HepG2 (cell line): Measurements from ENCODE around the gene TRMT2A. TPM values are rescaled to one million over a fixed set of nuclear protein-coding genes. Genes with fewer than 3 reads are reported as not detected.

Source experiments
- ATAC-seq: fragments of 200-7000 bp; cut with Tn5 transposase; 3 replicates; pipeline ENCODE4 v1.9.1; 2020; ENCODE audit warnings: mild to moderate bottlenecking, moderate library complexity
- BruUV-seq: library from RNA; stranded (reverse); fragments of 400-500 nt; replicated peaks from 2 replicates; lab custom pipeline; 2021; lab: Mats Ljungman, UMichigan
- CTCF ChIA-PET: fragments of 300-600 bp; formaldehyde crosslinking; extraction: SDS; loops from one replicate; lab custom pipeline; 2021; ENCODE audit warnings: low total read pairs, inconsistent platforms, low intra/inter-chr PET ratio; lab: Yijun Ruan, JAX
- POLR2A ChIA-PET: fragments of 350-600 bp; sonication (Branson Sonifier 250); formaldehyde crosslinking; loops from one replicate; lab custom pipeline; 2020; ENCODE audit warnings: antibody characterized with exemption, inconsistent platforms; lab: Yijun Ruan, JAX
- DNase-seq: peaks from one replicate; pipeline ENCODE4 v3.0.0-alpha.2; 2015; ENCODE audit warnings: low spot score
- FAIRE-seq: peaks from 3 replicates; lab custom pipeline; 2011; peaks lifted over from hg19 to GRCh38; lab: Jason Lieb, UNC
- H2AFZ ChIP-seq: one replicate; pipeline ENCODE4 v1.6.1; 2011; ENCODE audit warnings: low read length, inconsistent platforms
- H3K27ac ChIP-seq: fragments of 300-600 bp; 3 replicates; pipeline ENCODE4 v1.8.0; 2011; ENCODE audit warnings: mixed run types, mild to moderate bottlenecking, mixed read lengths, low read length, inconsistent platforms; ENCODE audit not compliant: insufficient read depth; ENCODE audit errors: extremely low read length
- H3K27me3 ChIP-seq, 2 experiments: fragments of 200-600 bp in 1 of 2; 2 replicates in 1 of 2; 3 replicates in 1 of 2; pipeline versions ENCODE4 v1.6.0 to v1.8.0; 2011; ENCODE audit warnings: low read length in 2 of 2, mild to moderate bottlenecking in 2 of 2, moderate library complexity in 2 of 2, inconsistent platforms in 1 of 2; ENCODE audit not compliant: insufficient read depth in 2 of 2, control insufficient read depth in 1 of 2
- H3K36me3 ChIP-seq, 2 experiments: fragments of 200-600 bp in 1 of 2; replicated peaks in 1 of 2; 2 replicates in 1 of 2; 3 replicates in 1 of 2; pipeline versions ENCODE4 v1.5.1 to v1.8.0; 2011; ENCODE audit warnings: low read length in 2 of 2, inconsistent platforms in 1 of 2; ENCODE audit not compliant: insufficient read depth in 2 of 2, control insufficient read depth in 1 of 2
- H3K4me1 ChIP-seq: 2 replicates; pipeline ENCODE4 v1.5.1; 2012; ENCODE audit warnings: low read length, inconsistent platforms; ENCODE audit not compliant: insufficient read depth
- H3K4me2 ChIP-seq: 2 replicates; pipeline ENCODE4 v1.6.0; 2011; ENCODE audit warnings: low read depth, low read length, inconsistent platforms
- H3K4me3 ChIP-seq, 3 experiments: fragments of 200-600 bp in 1 of 3; sonication (generic), shearing (Covaris generic) in 1 of 3; replicated peaks in 1 of 3; 2 replicates each; pipeline ENCODE4 v1.5.1; 2011 to 2016; ENCODE audit warnings: low read length in 3 of 3, inconsistent platforms in 2 of 3, low read depth in 2 of 3, mild to moderate bottlenecking in 2 of 3, control low read depth in 1 of 3, mixed read lengths in 1 of 3; ENCODE audit not compliant: insufficient read depth in 1 of 3
- H3K79me2 ChIP-seq: one replicate; pipeline ENCODE4 v1.6.1; 2011; ENCODE audit warnings: low read length, inconsistent platforms; ENCODE audit not compliant: insufficient read depth
- H3K9ac ChIP-seq: 2 replicates; pipeline ENCODE4 v1.6.0; 2011; ENCODE audit warnings: mild to moderate bottlenecking, low read depth, low read length, inconsistent platforms; ENCODE audit not compliant: insufficient read depth
- H3K9me3 ChIP-seq: 2 replicates; pipeline ENCODE4 v1.5.1; 2012; ENCODE audit warnings: mild to moderate bottlenecking, low read length
- H4K20me1 ChIP-seq: 2 replicates; pipeline ENCODE4 v1.6.0; 2011; ENCODE audit warnings: inconsistent platforms, mild to moderate bottlenecking, low read length, moderate library complexity; ENCODE audit not compliant: insufficient read depth
- AGO2 ChIP-seq: fragments of 200-400 bp; formaldehyde crosslinking; optimal IDR thresholded peaks from 2 replicates; pipeline ENCODE3; 2017; ENCODE audit warnings: mild to moderate bottlenecking, low read depth, low read length, moderate library complexity
- ATF7 ChIP-seq, 2 experiments: fragments of 450-650 bp in 1 of 2; sonication (generic) in 1 of 2; formaldehyde crosslinking in 1 of 2; IDR thresholded peaks; 2 replicates each; pipeline versions ENCODE4 v1.4.0 to v1.6.1; 2016 to 2020; ENCODE audit warnings: antibody characterized with exemption in 1 of 2, mild to moderate bottlenecking in 1 of 2, missing genetic modification reagents in 1 of 2
- CCDC6 ChIP-seq: sonication (generic); formaldehyde crosslinking; IDR thresholded peaks from 2 replicates; pipeline ENCODE4 v1.8.1; 2022; ENCODE audit warnings: mild to moderate bottlenecking, missing genetic modification reagents, moderate library complexity
- E2F1 ChIP-seq: sonication (generic); formaldehyde crosslinking; IDR thresholded peaks from 2 replicates; pipeline ENCODE4 v1.5.0; 2020; ENCODE audit warnings: missing genetic modification reagents
- FOXO1 ChIP-seq: sonication (generic); formaldehyde crosslinking; IDR thresholded peaks from 2 replicates; pipeline ENCODE4 v1.4.0; 2020; ENCODE audit warnings: missing genetic modification reagents
- GATAD2A ChIP-seq: IDR thresholded peaks from 2 replicates; pipeline ENCODE4 v1.6.1; 2016
- GPBP1L1 ChIP-seq: sonication (generic); formaldehyde crosslinking; IDR thresholded peaks from 2 replicates; pipeline ENCODE4 v1.5.0; 2020; ENCODE audit warnings: mild to moderate bottlenecking, missing genetic modification reagents
- HOXA9 ChIP-seq: sonication (generic); formaldehyde crosslinking; IDR thresholded peaks from 2 replicates; pipeline ENCODE4 v1.8.1; 2022; ENCODE audit warnings: missing genetic modification reagents, mild to moderate bottlenecking, moderate library complexity, borderline replicate concordance
- MAFG ChIP-seq: sonication (generic); formaldehyde crosslinking; IDR thresholded peaks from 2 replicates; pipeline ENCODE4 v1.5.1; 2020; ENCODE audit warnings: mild to moderate bottlenecking, missing genetic modification reagents
- POLR2A ChIP-seq, 2 experiments: IDR thresholded peaks; 2 replicates each; pipeline ENCODE4 v1.6.1; 2011; ENCODE audit warnings: low read depth in 2 of 2, low read length in 2 of 2, mild to moderate bottlenecking in 1 of 2, moderate library complexity in 1 of 2; ENCODE audit not compliant: insufficient read depth in 1 of 2
- RBFOX2 ChIP-seq: fragments of 200-400 bp; formaldehyde crosslinking; IDR thresholded peaks from 2 replicates; pipeline ENCODE4 v1.6.1; 2017; ENCODE audit warnings: low read depth, mild to moderate bottlenecking, low read length
- STAT5B ChIP-seq: sonication (generic); formaldehyde crosslinking; IDR thresholded peaks from 2 replicates; pipeline ENCODE4 v1.4.0; 2020; ENCODE audit warnings: missing genetic modification reagents
- TBX2 ChIP-seq: sonication (generic); formaldehyde crosslinking; IDR thresholded peaks from 2 replicates; pipeline ENCODE4 v1.5.0; 2020; ENCODE audit warnings: missing genetic modification reagents, mild to moderate bottlenecking, borderline replicate concordance
- TOE1 ChIP-seq: sonication (generic); formaldehyde crosslinking; IDR thresholded peaks from 2 replicates; pipeline ENCODE4 v1.4.0; 2020; ENCODE audit warnings: mild to moderate bottlenecking, missing genetic modification reagents
- ZBTB7A ChIP-seq: sonication (generic); formaldehyde crosslinking; IDR thresholded peaks from 2 replicates; pipeline ENCODE4 v1.8.0; 2022; ENCODE audit warnings: mild to moderate bottlenecking, missing genetic modification reagents
- ZFY ChIP-seq: sonication (generic); formaldehyde crosslinking; IDR thresholded peaks from 2 replicates; pipeline ENCODE4 v1.4.0; 2020; ENCODE audit warnings: missing genetic modification reagents
- ZNF251 ChIP-seq: sonication (generic); formaldehyde crosslinking; IDR thresholded peaks from 2 replicates; pipeline ENCODE4 v1.9.0; 2021; ENCODE audit warnings: mild to moderate bottlenecking, missing genetic modification reagents
- ZNF558 ChIP-seq: sonication (generic); formaldehyde crosslinking; IDR thresholded peaks from 2 replicates; pipeline ENCODE4 v1.9.0; 2022; ENCODE audit warnings: mild to moderate bottlenecking, missing genetic modification reagents, borderline replicate concordance
- ZNF704 ChIP-seq: sonication (generic); formaldehyde crosslinking; IDR thresholded peaks from 2 replicates; pipeline ENCODE4 v1.8.1; 2023; ENCODE audit warnings: mild to moderate bottlenecking, inconsistent platforms, moderate library complexity, missing genetic modification reagents, borderline replicate concordance
- ZSCAN9 ChIP-seq: IDR thresholded peaks from 2 replicates; pipeline ENCODE4 v1.6.1; 2016; ENCODE audit warnings: borderline replicate concordance
- WGBS: methylation state at CpG from one replicate; pipeline ENCODE4 v1.1.6; 2017; ENCODE audit warnings: low lambda C conversion rate; 5-methylcytosine and 5-hydroxymethylcytosine counted together
- in situ Hi-C: cut with HindIII; loops from 2 replicates; pipeline ENCODE4 v1.10.0; 2017; ENCODE audit warnings: low pct_unique_long_range_greater_than_20kb; ENCODE audit not compliant: extremely low pct_ligation_motif_present
- intact Hi-C: fragments of 100-400 bp; cut with micrococcal nuclease; formaldehyde crosslinking; loops from one replicate; pipeline ENCODE4 v1.10.0; 2022; ENCODE audit not compliant: unreplicated experiment
- polyA plus RNA-seq, 8 experiments: library from polyadenylated mRNA; depleted of rRNA in 3 of 8; stranded (reverse) in 7 of 8; unstranded in 1 of 8; fragments of >200 nt; fragmentation: Illumina TruSeq in 4 of 8; extraction: Trizol in 4 of 8; gene quantifications; 2 replicates each; pipeline versions ENCODE4 v1.2.1 to v1.2.3, GENCODE V29; 2011 to 2016; ENCODE audit warnings: low read depth in 4 of 8, missing spikeins in 1 of 8, mixed read lengths in 1 of 8; ENCODE audit not compliant: insufficient read depth in 1 of 8
- total RNA-seq, 5 experiments: library from RNA; depleted of rRNA; stranded (reverse); fragments of >200 nt; fragmentation: Illumina TruSeq; extraction: Trizol; gene quantifications; 2 replicates each; pipeline ENCODE4 v1.2.3, GENCODE V29; 2016; ENCODE audit warnings: low read depth in 1 of 5

TRMT2A gene
- total and polyA plus RNA-seq, 2 of the 13 experiments (the other 11 are each of a cell fraction or from before 2014, with no cell fraction given) = 24.0 to 30.3 TPM

GRCh38 chr22:20127318-20127868 lies 10.4 kb upstream of the TRMT2A start:
- Histone ChIP-seq H3K9ac (no peak overlapping the region), H3K9me3 (no peaks in the 10 kb centered on the region), H3K36me3 (peaks cover 15 to 45% of the 10 kb centered on the region in 2 experiments), H3K4me3 (no peak overlapping the region), H4K20me1 (peaks cover 5% of the 10 kb centered on the region; the same call in 1 of the 2 replicates), H3K27ac (peak overlapping the region; percentile 61), H3K4me2 (no peak overlapping the region), H2AFZ (no peak overlapping the region), H3K4me1 (peaks cover 36% of the 10 kb centered on the region), H3K27me3 (no peaks in the 10 kb centered on the region), H3K79me2 (peaks cover 3% of the 10 kb centered on the region)
- ChIA-PET POLR2A (no interaction called here), CTCF (no interaction called here)
- in situ Hi-C loops = no loop called here
- 100% methylated on average over 5 of the region's 15 CpGs for WGBS
- BruUV-seq = no TSS peak
- ATAC-seq = no peak
- intact Hi-C loops = no loop called here
- no peak for FAIRE-seq
- DNase-seq = no peak
- TF ChIP-seq ZSCAN9 (no peak), TBX2 (no peak), MAFG (CRISPR knock-in tag) (no peak), STAT5B (CRISPR knock-in tag) (no peak), E2F1 (no peak), GPBP1L1 (CRISPR knock-in tag) (no peak), GATAD2A (CRISPR knock-in tag) (no peak), HOXA9 (CRISPR knock-in tag) (no peak), CCDC6 (CRISPR knock-in tag) (no peak), FOXO1 (CRISPR knock-in tag) (no peak), RBFOX2 (peak; percentile 62), ZNF251 (CRISPR knock-in tag) (no peak), ZBTB7A (no peak), TOE1 (CRISPR knock-in tag) (no peak), POLR2A (IDR thresholded peaks at IDR 0.05; ENCODE audit: insufficient read depth in 1 of 2, low read depth in 2 of 2, low read length in 2 of 2) (peak in 1 of 2 experiments; percentile 37; a peak in 2 of 4 replicates), ZNF558 (CRISPR knock-in tag) (no peak), ZNF704 (CRISPR knock-in tag) (0 out of 2 replicates have a peak, but pooled peaks have one; percentile 31), ZFY (no peak; the same call in 1 of the 2 replicates), AGO2 (peak; percentile 84), ATF7 (IDR thresholded peaks at IDR 0.05) (no peak), ATF7 (CRISPR knock-in tag; IDR thresholded peaks at IDR 0.05) (no peak)
